ENCODE measurements around the gene FRK.
"Not testable (repeated sequence)": the region's sequence is repeated elsewhere in the genome, so short reads cannot be mapped to it uniquely, and the experiment has no call there.

FRK gene

GRCh38 chr6:116074732-116075390, 14.2 kb upstream of the FRK start:
- no peak for DNase-seq (ENCODE audit: low read depth in 2 of 2)

GRCh38 chr6:116073765-116074440, 13.2 kb upstream of the FRK start:
- DNase-seq (ENCODE audit: low read depth in 2 of 2), result no peak

- DNase-seq (ENCODE audit: low read depth in 2 of 2), result no peak
Observed at GRCh38 chr6:116072368-116072767, 11.7 kb upstream of the FRK start.

- DNase-seq (ENCODE audit: low read depth in 2 of 2), result no peak
Observed at GRCh38 chr6:116070616-116071389, 10.1 kb upstream of the FRK start.

- DNase-seq (ENCODE audit: low read depth in 2 of 2), result no peak
Observed at GRCh38 chr6:116070101-116070500, 9.4 kb upstream of the FRK start.

GRCh38 chr6:116066789-116067188, 6.1 kb upstream of the FRK start:
- no peak for DNase-seq (ENCODE audit: low read depth in 2 of 2)

- no peak for DNase-seq (ENCODE audit: low read depth in 2 of 2)
Observed at GRCh38 chr6:116064666-116065065, 4.0 kb upstream of the FRK start.

GRCh38 chr6:116062496-116062895, 1.8 kb upstream of the FRK start:
- DNase-seq (ENCODE audit: low read depth in 2 of 2), result no peak

GRCh38 chr6:116059713-116060571, 749 bp downstream of the FRK start:
- no peak for DNase-seq (ENCODE audit: low read depth in 2 of 2)

GRCh38 chr6:116057766-116058165, 2.9 kb downstream of the FRK start:
- no peak for DNase-seq (ENCODE audit: low read depth in 2 of 2)

- DNase-seq (ENCODE audit: low read depth in 2 of 2), result no peak
Observed at GRCh38 chr6:116055513-116055912, 5.2 kb downstream of the FRK start.

GRCh38 chr6:116051244-116051643, 9.4 kb downstream of the FRK start:
- DNase-seq (ENCODE audit: low read depth in 2 of 2), result no peak

- DNase-seq (ENCODE audit: low read depth in 2 of 2), result no peak
Observed at GRCh38 chr6:116050737-116051136, 10.0 kb downstream of the FRK start.

GRCh38 chr6:116049321-116049720, 11.4 kb downstream of the FRK start:
- no peak for DNase-seq (ENCODE audit: low read depth in 2 of 2)

- no peak for DNase-seq (ENCODE audit: low read depth in 2 of 2)
Observed at GRCh38 chr6:116047173-116047933, 13.3 kb downstream of the FRK start.

GRCh38 chr6:116046737-116047136, 14.0 kb downstream of the FRK start:
- no peak for DNase-seq (ENCODE audit: low read depth in 2 of 2)

- not testable (repeated sequence) for DNase-seq (ENCODE audit: low read depth in 2 of 2)
Observed at GRCh38 chr6:116046272-116046671, 14.4 kb downstream of the FRK start.

GRCh38 chr6:116041934-116042333, 18.8 kb downstream of the FRK start:
- DNase-seq (ENCODE audit: low read depth in 2 of 2), result no peak

- no peak for DNase-seq (ENCODE audit: low read depth in 2 of 2)
Observed at GRCh38 chr6:116040993-116041392, 19.7 kb downstream of the FRK start.

- DNase-seq (ENCODE audit: low read depth in 2 of 2), result no peak
Observed at GRCh38 chr6:116036885-116037284, 23.8 kb downstream of the FRK start.

Data from activated CD8-positive, alpha-beta memory T cell treated with anti-CD3 and anti-CD28 coated beads for 4 hours (primary cell).